SU-DHL-6 (cell line): ENCODE results near the gene MICALL1.

Experiments
- H2AFZ ChIP-seq: fragments of 200-600 bp; sonication (generic); 2 replicates; pipeline ENCODE4 v1.6.1; 2014; ENCODE audit warnings: low read depth, mild to moderate bottlenecking, moderate library complexity, mixed read lengths, antibody characterized with exemption, low read length; ENCODE audit not compliant: severe bottlenecking
- H3F3A ChIP-seq: fragments of 200-600 bp; shearing (Covaris generic); 2 replicates; pipeline ENCODE4 v1.6.0; 2016; ENCODE audit warnings: antibody characterized with exemption, mild to moderate bottlenecking; ENCODE audit not compliant: insufficient read depth
- H3K27ac ChIP-seq: fragments of 200-600 bp; sonication (generic); 2 replicates; pipeline ENCODE4 v1.5.1; 2016; ENCODE audit warnings: low read depth, mild to moderate bottlenecking, low read length, moderate library complexity, mixed read lengths
- H3K27me3 ChIP-seq: fragments of 200-600 bp; sonication (generic), shearing (Covaris generic); 2 replicates; pipeline ENCODE4 v1.6.0; 2014; ENCODE audit warnings: mild to moderate bottlenecking, low read length
- H3K36me3 ChIP-seq: fragments of 200-600 bp; sonication (generic); 2 replicates; pipeline ENCODE4 v1.6.1; 2014; ENCODE audit warnings: mild to moderate bottlenecking, low read length, mixed read lengths
- H3K4me2 ChIP-seq: fragments of 300-600, 200-600 bp; shearing (Covaris generic), sonication (generic); 2 replicates; pipeline ENCODE4 v1.6.0; 2014; ENCODE audit warnings: low read length, low read depth, mild to moderate bottlenecking; ENCODE audit not compliant: poor library complexity, severe bottlenecking
- H3K4me3 ChIP-seq: fragments of 200-600 bp; sonication (generic); 2 replicates; pipeline ENCODE4 v1.5.1; 2014; ENCODE audit warnings: antibody characterized with exemption, low read length, mild to moderate bottlenecking, mixed read lengths; ENCODE audit not compliant: insufficient read depth, poor library complexity, severe bottlenecking
- H3K79me2 ChIP-seq: fragments of 200-600 bp; sonication (generic); 2 replicates; pipeline ENCODE4 v1.6.1; 2014; ENCODE audit warnings: mild to moderate bottlenecking, low read length, moderate library complexity; ENCODE audit not compliant: insufficient read depth
- H3K9ac ChIP-seq: fragments of 200-600 bp; sonication (generic); 2 replicates; pipeline ENCODE4 v1.7.0; 2014; ENCODE audit warnings: mild to moderate bottlenecking, low read length
- H3K9me2 ChIP-seq: fragments of 200-600 bp; sonication (generic); replicated peaks from 2 replicates; pipeline ENCODE4 v1.6.1; 2014; ENCODE audit warnings: low read length; ENCODE audit not compliant: insufficient read depth
- H3K9me3 ChIP-seq: fragments of 200-600 bp; sonication (generic); 2 replicates; pipeline ENCODE4 v1.6.1; 2014; ENCODE audit warnings: low read length, mixed read lengths; ENCODE audit not compliant: insufficient read depth
- H4K20me1 ChIP-seq: fragments of 200-600 bp; sonication (generic); 2 replicates; pipeline ENCODE4 v1.6.1; 2014; ENCODE audit warnings: low read depth, mild to moderate bottlenecking, antibody characterized with exemption, low read length, moderate library complexity, mixed read lengths
- CTCF ChIP-seq: fragments of 200-600 bp; sonication (generic); IDR thresholded peaks from one replicate; pipeline ENCODE4 v1.5.1; 2017; ENCODE audit warnings: antibody characterized with exemption, mild to moderate bottlenecking, low read length, moderate library complexity; ENCODE audit not compliant: insufficient read depth, poor library complexity, severe bottlenecking
- EZH2phosphoT487 ChIP-seq: fragments of 200-600 bp; sonication (generic), shearing (Covaris generic); conservative IDR thresholded peaks from 2 replicates; pipeline ENCODE4 v1.6.1; 2018; ENCODE audit warnings: mild to moderate bottlenecking, antibody characterized with exemption, low read length, moderate library complexity, mixed read lengths

Gene MICALL1

DNA sequence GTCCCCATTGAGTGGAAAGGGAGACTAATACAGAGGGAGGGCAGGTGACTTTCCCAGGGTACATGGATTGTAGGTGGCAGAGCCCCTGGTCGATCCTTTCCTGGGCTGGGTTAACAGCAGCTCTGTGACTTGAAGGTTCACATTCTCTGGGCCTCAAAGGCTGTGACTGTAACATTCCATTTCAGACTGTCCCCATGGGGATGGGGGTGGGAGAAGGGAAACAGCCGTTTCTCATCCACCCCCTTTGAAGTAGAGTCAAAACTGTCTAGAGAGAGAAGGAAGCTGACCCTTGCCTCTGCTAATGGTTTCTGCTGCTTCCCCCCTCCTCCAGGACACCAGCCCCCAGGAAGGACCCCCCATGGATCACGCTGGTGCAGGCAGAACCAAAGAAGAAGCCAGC, 19.2 kb downstream of the MICALL1 start:
- Histone ChIP-seq H2AFZ (no peak overlapping the region), H3K27ac (no peak overlapping the region), H3K27me3 (no peaks in the 10 kb centered on the region), H3K4me2 (no peak overlapping the region), H3K9ac (no peak overlapping the region), H4K20me1 (no peaks in the 10 kb centered on the region), H3K9me2 (no peaks in the 10 kb centered on the region), H3K36me3 (no peaks in the 10 kb centered on the region), H3F3A (no peaks in the 10 kb centered on the region), H3K9me3 (no peaks in the 10 kb centered on the region), H3K4me3 (no peak overlapping the region), H3K79me2 (no peaks in the 10 kb centered on the region)
- TF ChIP-seq CTCF (no peak), EZH2phosphoT487 (no peak)

- Histone ChIP-seq H4K20me1 (no peaks in the 10 kb centered on the region), H3K36me3 (no peaks in the 10 kb centered on the region)
- TF ChIP-seq CTCF (no peak), EZH2phosphoT487 (no peak)
Measured at GRCh38 chr22:37925767-37926166, 19.7 kb downstream of the MICALL1 start.

GRCh38 chr22:37926358-37926757, 20.3 kb downstream of the MICALL1 start:
- no peak overlapping the region for H2AFZ ChIP-seq
- no peak overlapping the region for H3K27ac ChIP-seq
- H4K20me1 ChIP-seq = no peaks in the 10 kb centered on the region
- H3K4me2 ChIP-seq = no peak overlapping the region
- H3F3A ChIP-seq = no peaks in the 10 kb centered on the region
- no peaks in the 10 kb centered on the region for H3K9me2 ChIP-seq
- no peaks in the 10 kb centered on the region for H3K27me3 ChIP-seq
- H3K4me3 ChIP-seq = no peak overlapping the region
- H3K9me3 ChIP-seq = no peaks in the 10 kb centered on the region
- no peaks in the 10 kb centered on the region for H3K36me3 ChIP-seq
- no peaks in the 10 kb centered on the region for H3K79me2 ChIP-seq
- TF ChIP-seq EZH2phosphoT487 (no peak), CTCF (no peak)
- no peak overlapping the region for H3K9ac ChIP-seq

More at GRCh38 chr22:37925767-37926166, 19.7 kb downstream of the MICALL1 start:
- Histone ChIP-seq H3K9ac (no peak overlapping the region), H3K4me3 (no peak overlapping the region), H3K9me3 (no peaks in the 10 kb centered on the region), H3K79me2 (no peaks in the 10 kb centered on the region), H3K9me2 (no peaks in the 10 kb centered on the region), H2AFZ (no peak overlapping the region), H3F3A (no peaks in the 10 kb centered on the region), H3K27ac (no peak overlapping the region), H3K27me3 (no peaks in the 10 kb centered on the region), H3K4me2 (no peak overlapping the region)
